Karpas-422 (cell line): ENCODE data around the gene ZCCHC7. TPM values are rescaled to one million over a fixed set of nuclear protein-coding genes. Genes with fewer than 3 reads are reported as not detected.
A peak's percentile ranks its signal among the peaks of the same experiment; 100 is the strongest.
"Not testable (repeated sequence)": the region's sequence is repeated elsewhere in the genome, so short reads cannot be mapped to it uniquely, and the experiment has no call there.

Experiments
- DNase-seq: peaks from one replicate; pipeline ENCODE4 v3.0.0-alpha.2; 2015
- H2AFZ ChIP-seq: fragments of 200-600 bp; sonication (generic); 2 replicates; pipeline ENCODE4 v1.6.1; 2014; ENCODE audit warnings: antibody characterized with exemption, low read length, mixed read lengths
- H3K27ac ChIP-seq: fragments of 200-600 bp; sonication (generic); 2 replicates; pipeline ENCODE4 v1.5.1; 2014; ENCODE audit warnings: mild to moderate bottlenecking, low read length, moderate library complexity
- H3K27me3 ChIP-seq: fragments of 200-600 bp; sonication (generic); 2 replicates; pipeline ENCODE4 v1.6.1; 2014; ENCODE audit warnings: low read length, mixed read lengths
- H3K36me3 ChIP-seq: fragments of 200-600 bp; sonication (generic); 2 replicates; pipeline ENCODE4 v1.6.1; 2014; ENCODE audit warnings: low read length, mixed read lengths; ENCODE audit not compliant: insufficient read depth
- H3K4me1 ChIP-seq: fragments of 200-600 bp; sonication (generic); 2 replicates; pipeline ENCODE4 v1.6.1; 2014; ENCODE audit warnings: mild to moderate bottlenecking, low read length, mixed read lengths
- H3K4me2 ChIP-seq: fragments of 200-600 bp; sonication (generic); 2 replicates; pipeline ENCODE4 v1.6.1; 2014; ENCODE audit warnings: low read length, low read depth, mild to moderate bottlenecking; ENCODE audit not compliant: poor library complexity, severe bottlenecking
- H3K4me3 ChIP-seq: fragments of 200-600 bp; sonication (generic); 2 replicates; pipeline ENCODE4 v1.5.1; 2014; ENCODE audit warnings: mild to moderate bottlenecking, antibody characterized with exemption, low read length, mixed read lengths
- H3K79me2 ChIP-seq: fragments of 200-600 bp; sonication (generic); 2 replicates; pipeline ENCODE4 v1.6.1; 2014; ENCODE audit warnings: mild to moderate bottlenecking, low read length, mixed read lengths
- H3K9ac ChIP-seq: fragments of 200-600 bp; sonication (generic); 2 replicates; pipeline ENCODE4 v1.6.0; 2014; ENCODE audit warnings: low read length
- H3K9me2 ChIP-seq: fragments of 200-600 bp; sonication (generic), shearing (Covaris generic); replicated peaks from 2 replicates; pipeline ENCODE4 v1.6.0; 2014; ENCODE audit warnings: mild to moderate bottlenecking, low read length, moderate library complexity; ENCODE audit not compliant: insufficient read depth
- H3K9me3 ChIP-seq: fragments of 300-700, 200-600 bp; sonication (generic); 2 replicates; pipeline ENCODE4 v1.6.1; 2014; ENCODE audit warnings: low read length, mixed read lengths
- H4K20me1 ChIP-seq: fragments of 200-600 bp; sonication (generic); 2 replicates; pipeline ENCODE4 v1.6.1; 2014; ENCODE audit warnings: mild to moderate bottlenecking, antibody characterized with exemption, low read length, low read depth; ENCODE audit not compliant: insufficient read depth
- total RNA-seq: library from RNA; depleted of rRNA; stranded (reverse); fragments of >200 nt; shearing (Covaris generic); gene quantifications from 2 replicates; pipeline ENCODE4 v1.2.3, GENCODE V29; 2014; ENCODE audit warnings: low replicate concordance

The ZCCHC7 gene
- total RNA-seq, 1 experiment from 2014 or later: 85.1 TPM

GRCh38 chr9:37291612-37292238 lies 171.4 kb downstream of the ZCCHC7 start:
- DNase-seq, H3K9me2 ChIP-seq, H2AFZ ChIP-seq, H3K27me3 ChIP-seq, H3K9me3 ChIP-seq, H3K36me3 ChIP-seq, H4K20me1 ChIP-seq, H3K4me3 ChIP-seq: not testable (repeated sequence)
- H3K27ac ChIP-seq: peak overlapping the region; percentile 98
- H3K9ac ChIP-seq: peak overlapping the region; percentile 41; the same call in 1 of the 2 replicates
- peak overlapping the region; percentile 69 for H3K4me2 ChIP-seq
- peaks cover 89% of the 10 kb centered on the region for H3K4me1 ChIP-seq
- H3K79me2 ChIP-seq: peaks cover 78% of the 10 kb centered on the region

- Histone ChIP-seq H3K27ac (peak overlapping the region; percentile 98), H3K4me3 (peak overlapping the region; percentile 31), H3K9ac (peak overlapping the region; percentile 57), H3K79me2 (peaks cover 80% of the 10 kb centered on the region), H3K27me3 (no peaks in the 10 kb centered on the region), H4K20me1 (no peaks in the 10 kb centered on the region), H2AFZ (no peak overlapping the region), H3K9me3 (no peaks in the 10 kb centered on the region), H3K36me3 (peaks cover 5% of the 10 kb centered on the region; the same call in 1 of the 2 replicates), H3K9me2 (no peaks in the 10 kb centered on the region), H3K4me1 (peaks cover 96% of the 10 kb centered on the region), H3K4me2 (peak overlapping the region; percentile 69)
- DNase-seq: no peak
These were observed 172.5 kb downstream of the ZCCHC7 start for GRCh38 chr9:37292896-37293295.

- DNase-seq: peak; percentile 96
- Histone ChIP-seq H3K79me2 (peaks cover 82% of the 10 kb centered on the region), H3K27me3 (no peaks in the 10 kb centered on the region), H3K4me1 (peaks cover 99% of the 10 kb centered on the region), H2AFZ (no peak overlapping the region), H3K36me3 (no peaks in the 10 kb centered on the region), H3K27ac (peak overlapping the region; percentile 98), H4K20me1 (no peaks in the 10 kb centered on the region), H3K4me3 (peak overlapping the region; percentile 31), H3K9me2 (no peaks in the 10 kb centered on the region), H3K4me2 (peak overlapping the region; percentile 69), H3K9me3 (no peaks in the 10 kb centered on the region), H3K9ac (peak overlapping the region; percentile 57)
These were observed 173.5 kb downstream of the ZCCHC7 start for GRCh38 chr9:37293664-37294524.

- no peak overlapping the region for H2AFZ ChIP-seq
- H3K27ac ChIP-seq: peak overlapping the region; percentile 98
- no peak for DNase-seq
- H3K79me2 ChIP-seq: peaks cover 84% of the 10 kb centered on the region
- peak overlapping the region; percentile 31 for H3K4me3 ChIP-seq
- no peaks in the 10 kb centered on the region for H3K27me3 ChIP-seq
- peaks cover 99% of the 10 kb centered on the region for H3K4me1 ChIP-seq
- no peaks in the 10 kb centered on the region for H3K9me3 ChIP-seq
- H3K36me3 ChIP-seq: no peaks in the 10 kb centered on the region
- peak overlapping the region; percentile 49 for H3K9ac ChIP-seq
- no peaks in the 10 kb centered on the region for H3K9me2 ChIP-seq
- peak overlapping the region; percentile 69 for H3K4me2 ChIP-seq
- H4K20me1 ChIP-seq: no peaks in the 10 kb centered on the region
These were observed 174.8 kb downstream of the ZCCHC7 start for GRCh38 chr9:37295178-37295577.

- no peak overlapping the region for H2AFZ ChIP-seq
- H3K4me1 ChIP-seq: peaks cover 99% of the 10 kb centered on the region
- peak overlapping the region; percentile 49; the same call in 1 of the 2 replicates for H3K9ac ChIP-seq
- H3K4me3 ChIP-seq: no peak overlapping the region
- no peaks in the 10 kb centered on the region for H3K9me2 ChIP-seq
- DNase-seq: peak; percentile 76
- H3K4me2 ChIP-seq: peak overlapping the region; percentile 69
- no peaks in the 10 kb centered on the region for H3K9me3 ChIP-seq
- H3K27me3 ChIP-seq: no peaks in the 10 kb centered on the region
- no peaks in the 10 kb centered on the region for H4K20me1 ChIP-seq
- no peaks in the 10 kb centered on the region for H3K36me3 ChIP-seq
- peak overlapping the region; percentile 98 for H3K27ac ChIP-seq
- peaks cover 84% of the 10 kb centered on the region for H3K79me2 ChIP-seq
These were observed 175.4 kb downstream of the ZCCHC7 start for GRCh38 chr9:37295796-37296195.

- no peaks in the 10 kb centered on the region for H3K27me3 ChIP-seq
- peaks cover 82% of the 10 kb centered on the region for H3K79me2 ChIP-seq
- H3K9me3 ChIP-seq: no peaks in the 10 kb centered on the region
- H3K4me2 ChIP-seq: peak overlapping the region; percentile 38
- no peaks in the 10 kb centered on the region for H3K36me3 ChIP-seq
- peak overlapping the region; percentile 98 for H3K27ac ChIP-seq
- no peaks in the 10 kb centered on the region for H3K9me2 ChIP-seq
- peak overlapping the region; percentile 3; the same call in 1 of the 2 replicates for H3K4me3 ChIP-seq
- H4K20me1 ChIP-seq: no peaks in the 10 kb centered on the region
- DNase-seq: no peak
- H2AFZ ChIP-seq: no peak overlapping the region
- peaks cover 100% of the 10 kb centered on the region for H3K4me1 ChIP-seq
- H3K9ac ChIP-seq: peak overlapping the region; percentile 26
These were observed 177.2 kb downstream of the ZCCHC7 start for GRCh38 chr9:37297592-37297991.

GRCh38 chr9:37300620-37301019 lies 180.2 kb downstream of the ZCCHC7 start:
- H3K9me2 ChIP-seq: no peaks in the 10 kb centered on the region
- peak overlapping the region; percentile 54 for H3K4me2 ChIP-seq
- H3K9me3 ChIP-seq: no peaks in the 10 kb centered on the region
- H3K79me2 ChIP-seq: peaks cover 74% of the 10 kb centered on the region
- H3K27ac ChIP-seq: peak overlapping the region; percentile 98
- no peaks in the 10 kb centered on the region for H3K27me3 ChIP-seq
- H3K36me3 ChIP-seq: peaks cover 11% of the 10 kb centered on the region; the same call in 1 of the 2 replicates
- H3K9ac ChIP-seq: peak overlapping the region; percentile 30
- peaks cover 73% of the 10 kb centered on the region for H3K4me1 ChIP-seq
- no peaks in the 10 kb centered on the region for H4K20me1 ChIP-seq
- H3K4me3 ChIP-seq: no peak overlapping the region
- no peak for DNase-seq
- H2AFZ ChIP-seq: no peak overlapping the region
